Body of pancreas (tissue), 4 donors: ENCODE data around the gene B4GALT2. TPM values are rescaled to one million over a fixed set of nuclear protein-coding genes. Genes with fewer than 3 reads are reported as not detected.
A peak's percentile ranks its signal among the peaks of the same experiment; 100 is the strongest.

Experiments
- ATAC-seq: fragments of 150-250 bp; one replicate; pipeline ENCODE4 v1.9.1; 2016
- DNase-seq, 4 donors: peaks; one replicate each; pipeline ENCODE4 v3.0.0-alpha.2; 2019
- H3K27ac ChIP-seq, 4 donors: fragments of 200-600 bp; sonication (generic); 1 replicate in 3 of 4; 2 replicates in 1 of 4; pipeline versions ENCODE4 v1.5.1 to v1.6.1; 2016 to 2019; ENCODE audit warnings: mild to moderate bottlenecking in 1 of 4, mixed read lengths in 1 of 4, moderate library complexity in 1 of 4
- H3K27me3 ChIP-seq, 2 donors: fragments of 200-600 bp; sonication (generic); one replicate each; pipeline ENCODE4 v1.6.0; 2016; ENCODE audit warnings: mild to moderate bottlenecking in 1 of 2
- H3K36me3 ChIP-seq, 2 donors: fragments of 200-600 bp; sonication (generic); replicated peaks in 1 of 2; 2 replicates each; pipeline ENCODE4 v1.5.1; 2016; ENCODE audit warnings: low read depth in 2 of 2; ENCODE audit not compliant: insufficient read depth in 1 of 2
- H3K4me1 ChIP-seq: fragments of 200-600 bp; sonication (generic); one replicate; pipeline ENCODE4 v1.6.0; 2016
- H3K4me3 ChIP-seq, 2 donors: fragments of 200-600 bp; sonication (generic); 1 replicate in 1 of 2; 2 replicates in 1 of 2; pipeline ENCODE4 v1.5.1; 2016 to 2019
- H3K9me3 ChIP-seq, 3 donors: fragments of 200-600 bp; sonication (generic); 1 replicate in 2 of 3; 2 replicates in 1 of 3; pipeline ENCODE4 v1.5.1; 2016
- CTCF ChIP-seq, 7 experiments: fragments of 450-650 bp in 4 of 7; fragments of 200-600 bp in 3 of 7; sonication (generic) in 3 of 7; IDR thresholded peaks; one replicate each; pipeline ENCODE4 v1.5.1; 2016 to 2019; ENCODE audit warnings: antibody characterized with exemption in 7 of 7
- POLR2A ChIP-seq, 3 donors: fragments of 450-650 bp; IDR thresholded peaks; one replicate each; pipeline ENCODE4 v1.6.1; 2016; ENCODE audit warnings: antibody characterized with exemption in 3 of 3, mild to moderate bottlenecking in 2 of 3
- WGBS, 2 donors: methylation state at CpG; one replicate each; pipeline ENCODE4 v1.1.5; 2017; 5-methylcytosine and 5-hydroxymethylcytosine counted together
- intact Hi-C: fragments of 100-400 bp; cut with DNase I; formaldehyde crosslinking; loops from one replicate; pipeline ENCODE4 v1.15.1; 2023
- total RNA-seq, 2 donors: library from RNA; depleted of rRNA; stranded (reverse); fragments of >200 nt; gene quantifications; one replicate each; pipeline ENCODE4 v1.1.0, GENCODE V29; 2016

B4GALT2 gene
- total RNA-seq, 2 donors from 2014 or later: 18.2 to 29.3 TPM

- Histone ChIP-seq H3K27me3 (no peaks in the 10 kb centered on the region), H3K4me3 (peak overlapping the region; percentile 71 to 90), H3K4me1 (peaks cover 62% of the 10 kb centered on the region), H3K36me3 (peaks cover 0 to 4% of the 10 kb centered on the region in 2 donors), H3K27ac (peak overlapping the region in 3 of 4 donors; percentile 88 to 98 (median 98)), H3K9me3 (no peaks in the 10 kb centered on the region)
- no peak for ATAC-seq
- 27 to 49% methylated on average over 4 of the region's 4 CpGs for WGBS, 2 donors
- intact Hi-C loops: no loop called here
- DNase-seq: no peak
- no peak for TF ChIP-seq POLR2A (IDR thresholded peaks at IDR 0.05)
- TF ChIP-seq CTCF (IDR thresholded peaks at IDR 0.05): no peak
These were observed 3.0 kb upstream of the B4GALT2 start for GRCh38 chr1:43976045-43976444.

- no peak for DNase-seq
- no peak for ATAC-seq
- intact Hi-C loops: no loop called here
- Histone ChIP-seq H3K4me1 (peaks cover 59% of the 10 kb centered on the region), H3K27ac (no peak overlapping the region), H3K27me3 (no peaks in the 10 kb centered on the region), H3K36me3 (peaks cover 0 to 4% of the 10 kb centered on the region in 2 donors), H3K9me3 (no peaks in the 10 kb centered on the region), H3K4me3 (no peak overlapping the region)
- no peak for TF ChIP-seq POLR2A (IDR thresholded peaks at IDR 0.05)
- TF ChIP-seq CTCF (IDR thresholded peaks at IDR 0.05): no peak
- 76 to 78% methylated on average over 8 of the region's 8 CpGs for WGBS, 2 donors
These were observed 2.1 kb upstream of the B4GALT2 start for GRCh38 chr1:43976890-43977289.

GRCh38 chr1:43977376-43978263 lies 1.4 kb upstream of the B4GALT2 start:
- peak overlapping the region in 2 of 4 donors; percentile 55 to 66 for H3K27ac ChIP-seq
- no peak for DNase-seq
- H3K27me3 ChIP-seq: no peaks in the 10 kb centered on the region
- TF ChIP-seq CTCF (IDR thresholded peaks at IDR 0.05) (no peak), POLR2A (IDR thresholded peaks at IDR 0.05) (no peak)
- intact Hi-C loops: no loop called here
- ATAC-seq: no peak
- H3K9me3 ChIP-seq: no peaks in the 10 kb centered on the region
- no peak overlapping the region for H3K4me3 ChIP-seq
- 63 to 70% methylated on average over 9 of the region's 9 CpGs for WGBS, 2 donors
- peaks cover 0 to 4% of the 10 kb centered on the region in 2 donors for H3K36me3 ChIP-seq
- H3K4me1 ChIP-seq: peaks cover 59% of the 10 kb centered on the region

- H3K4me1 ChIP-seq: peaks cover 59% of the 10 kb centered on the region
- ATAC-seq: no peak
- peaks cover 0 to 4% of the 10 kb centered on the region in 2 donors for H3K36me3 ChIP-seq
- 32 to 35% methylated on average over 5 of the region's 5 CpGs for WGBS, 2 donors
- H3K27ac ChIP-seq: peak overlapping the region in 2 of 4 donors; percentile 55 to 66
- TF ChIP-seq POLR2A (IDR thresholded peaks at IDR 0.05) (no peak), CTCF (IDR thresholded peaks at IDR 0.05) (no peak)
- no peak overlapping the region for H3K4me3 ChIP-seq
- intact Hi-C loops: no loop called here
- DNase-seq: no peak
- no peaks in the 10 kb centered on the region for H3K9me3 ChIP-seq
- no peaks in the 10 kb centered on the region for H3K27me3 ChIP-seq
These were observed 803 bp upstream of the B4GALT2 start for GRCh38 chr1:43978264-43978550.

- intact Hi-C loops: no loop called here
- Histone ChIP-seq H3K27ac (peak overlapping the region; percentile 73 to 83 (median 77)), H3K36me3 (peaks cover 0 to 4% of the 10 kb centered on the region in 2 donors), H3K9me3 (no peaks in the 10 kb centered on the region), H3K27me3 (no peaks in the 10 kb centered on the region), H3K4me3 (peak overlapping the region; percentile 52 to 66), H3K4me1 (peaks cover 54% of the 10 kb centered on the region)
- TF ChIP-seq CTCF (IDR thresholded peaks at IDR 0.05) (no peak), POLR2A (IDR thresholded peaks at IDR 0.05) (no peak)
- ATAC-seq (no peak), DNase-seq (no peak)
- 0% methylated on average over 42 of the region's 45 CpGs; no CpG with 5 or more reads in 1 of the 2 donors for WGBS, 2 donors
These were observed 184 bp downstream of the B4GALT2 start for GRCh38 chr1:43979261-43979527.
